Hematopoietic multipotent progenitor cell treated with erythropoietin and hydrocortisone succinate and interleukin-3 and kit ligand, for 17 days (in vitro differentiated cells): ENCODE data around the gene XIRP2.
"Not testable (repeated sequence)": the region's sequence is repeated elsewhere in the genome, so short reads cannot be mapped to it uniquely, and the experiment has no call there.

Experiments
- DNase-seq: peaks from one replicate; pipeline ENCODE4 v3.0.0-alpha.2; 2015; ENCODE audit warnings: low spot score

XIRP2 gene

GRCh38 chr2:166932032-166932431, 43.8 kb downstream of the XIRP2 start:
- no peak for DNase-seq

DNA sequence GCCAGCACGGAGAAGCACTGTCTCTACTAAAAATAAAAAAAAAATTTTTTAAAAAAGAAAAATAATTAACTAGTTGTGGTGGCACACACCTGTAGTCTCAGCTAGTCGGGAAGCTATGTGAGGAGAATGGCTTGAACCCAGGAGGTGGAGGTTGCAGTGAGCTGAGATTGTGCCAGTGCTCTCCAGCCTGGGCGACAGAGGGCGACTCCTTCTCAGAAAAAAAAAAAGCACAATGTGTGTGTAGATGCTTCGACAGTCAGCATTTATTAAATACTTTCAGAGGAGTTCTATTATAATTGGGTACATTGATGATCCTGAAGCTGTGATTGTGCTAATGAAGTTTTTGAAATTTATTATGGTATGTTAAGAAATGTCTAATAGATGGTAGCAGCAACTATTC, 46.5 kb downstream of the XIRP2 start:
- no peak for DNase-seq

- DNase-seq: no peak
Measured at GRCh38 chr2:166942377-166942776, 54.1 kb downstream of the XIRP2 start.

GRCh38 chr2:166944909-166945308, 56.6 kb downstream of the XIRP2 start:
- DNase-seq: no peak

- no peak for DNase-seq
Measured at GRCh38 chr2:166957686-166958085, 69.4 kb downstream of the XIRP2 start.

- no peak for DNase-seq
Measured at GRCh38 chr2:166958986-166959481, 70.8 kb downstream of the XIRP2 start.

GRCh38 chr2:166959556-166959955, 71.3 kb downstream of the XIRP2 start:
- no peak for DNase-seq

- no peak for DNase-seq
Measured at GRCh38 chr2:166960702-166961270, 72.5 kb downstream of the XIRP2 start.

- DNase-seq: no peak
Measured at GRCh38 chr2:166961933-166962332, 73.7 kb downstream of the XIRP2 start.

- DNase-seq: no peak
Measured at GRCh38 chr2:166969486-166969885, 81.2 kb downstream of the XIRP2 start.

- no peak for DNase-seq
Measured at GRCh38 chr2:166972002-166972401, 83.7 kb downstream of the XIRP2 start.

DNA sequence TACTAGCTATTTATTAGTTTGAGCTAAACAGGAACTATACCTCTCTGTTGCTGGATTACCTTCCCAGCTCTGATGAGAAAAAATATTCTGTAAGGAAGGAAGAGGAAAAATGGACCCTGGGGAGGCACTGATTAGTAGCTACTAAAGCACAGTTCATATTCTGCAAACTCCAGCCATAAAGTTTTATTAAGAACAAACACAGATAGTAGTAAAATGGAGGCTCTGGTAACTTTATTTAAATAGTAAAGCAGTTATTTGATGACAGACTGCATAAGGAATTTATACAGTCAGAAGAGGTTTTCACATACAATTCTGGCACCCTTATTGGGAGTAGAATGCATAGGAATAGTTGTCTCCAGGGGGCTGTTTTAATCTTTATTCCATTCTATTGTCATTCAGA, 84.1 kb downstream of the XIRP2 start:
- DNase-seq: no peak

- no peak for DNase-seq
Measured at GRCh38 chr2:166984188-166984587, 95.9 kb downstream of the XIRP2 start.

GRCh38 chr2:166984797-166985196, 96.5 kb downstream of the XIRP2 start:
- no peak for DNase-seq

DNA sequence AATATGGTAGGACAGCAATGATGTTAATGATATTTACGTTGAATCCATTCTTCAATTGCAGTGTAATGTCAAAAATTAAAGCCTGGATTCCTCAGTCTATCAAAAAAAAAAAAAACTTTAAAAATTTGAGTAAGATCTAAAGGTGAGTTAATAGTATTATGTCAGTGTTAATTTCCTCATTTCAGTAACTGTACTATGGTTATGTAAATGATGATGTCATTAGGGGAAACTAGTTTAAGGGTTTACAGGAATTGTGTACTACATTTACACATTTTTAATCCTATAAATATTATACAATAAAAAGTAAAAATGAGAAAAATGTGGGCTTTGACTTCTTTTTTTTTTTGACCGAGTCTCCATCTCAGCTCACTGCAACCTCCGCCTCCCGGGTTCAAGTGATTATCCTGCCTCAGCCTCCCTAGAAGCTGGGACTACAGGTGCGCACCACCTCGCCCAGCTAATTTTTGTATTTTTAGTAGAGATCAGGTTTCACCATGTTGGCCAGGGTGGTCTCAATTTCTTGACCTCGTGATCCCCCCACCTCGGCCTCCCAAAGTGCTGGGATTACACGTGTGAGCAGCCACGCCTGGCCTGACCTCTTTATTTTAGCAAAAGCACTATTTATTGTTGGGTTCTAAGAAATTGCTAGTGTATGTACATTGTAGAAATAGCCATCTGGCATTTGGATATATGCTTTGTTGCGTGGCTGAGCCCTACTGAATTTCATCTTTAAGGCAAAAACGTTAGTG, 106.5 kb downstream of the XIRP2 start:
- no peak for DNase-seq

DNA sequence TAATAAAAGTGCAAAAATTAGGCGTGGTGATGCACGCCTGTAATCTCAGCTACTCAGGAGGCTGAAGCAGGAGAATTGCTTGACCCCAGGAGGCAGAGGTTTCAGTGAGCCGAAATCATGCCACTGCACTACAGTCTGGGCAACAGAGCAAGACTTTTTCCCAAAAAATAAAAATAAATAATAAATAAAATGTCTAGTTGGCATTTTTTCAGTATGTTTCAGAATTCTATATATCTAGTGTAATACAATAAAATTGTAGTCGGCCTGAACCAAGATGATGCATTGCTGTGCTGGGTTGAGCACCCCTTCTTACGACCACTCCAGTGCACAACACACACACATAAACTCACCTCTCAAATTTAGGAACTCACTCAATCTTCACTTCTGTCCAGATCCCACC, 108.2 kb downstream of the XIRP2 start:
- DNase-seq: no peak

- DNase-seq: no peak
Measured at GRCh38 chr2:167001165-167001564, 112.9 kb downstream of the XIRP2 start.

DNA sequence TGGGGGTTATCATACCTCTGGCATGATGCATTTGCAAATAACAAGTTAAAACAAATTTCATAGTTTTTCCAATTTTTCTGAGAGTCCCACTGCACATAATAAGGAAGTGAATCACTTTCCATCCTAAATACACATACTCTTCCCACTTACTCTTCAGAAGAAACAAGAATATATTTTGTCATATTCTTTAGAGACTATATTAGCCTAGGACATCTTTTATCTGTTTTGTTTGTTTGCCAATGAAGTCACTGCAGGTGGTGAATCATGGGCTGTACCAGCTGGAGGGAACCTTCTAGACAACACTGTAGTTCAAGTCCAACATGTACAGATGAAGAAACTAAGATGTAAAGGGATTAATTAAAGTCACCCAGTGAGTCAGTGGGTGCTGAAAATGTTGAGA, 116.8 kb downstream of the XIRP2 start:
- no peak for DNase-seq

DNA sequence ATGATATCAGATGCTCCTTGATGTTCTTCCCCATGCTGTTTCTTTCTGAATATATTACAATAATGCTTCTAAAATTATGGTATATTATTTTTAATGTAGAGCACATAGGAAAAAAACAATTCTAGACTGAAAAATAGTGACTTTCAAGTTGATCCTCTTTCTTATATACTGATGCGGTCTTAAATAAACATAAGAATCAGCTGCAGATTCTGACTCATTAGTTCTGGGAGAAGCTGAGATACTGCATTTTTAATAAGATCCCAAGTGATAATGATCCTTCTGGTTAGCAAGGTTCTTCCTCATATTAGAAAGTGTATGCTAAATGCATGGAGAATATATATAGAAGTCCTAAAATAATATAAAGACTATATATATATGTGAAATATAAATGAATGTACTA, 124.9 kb downstream of the XIRP2 start:
- DNase-seq: no peak

DNA sequence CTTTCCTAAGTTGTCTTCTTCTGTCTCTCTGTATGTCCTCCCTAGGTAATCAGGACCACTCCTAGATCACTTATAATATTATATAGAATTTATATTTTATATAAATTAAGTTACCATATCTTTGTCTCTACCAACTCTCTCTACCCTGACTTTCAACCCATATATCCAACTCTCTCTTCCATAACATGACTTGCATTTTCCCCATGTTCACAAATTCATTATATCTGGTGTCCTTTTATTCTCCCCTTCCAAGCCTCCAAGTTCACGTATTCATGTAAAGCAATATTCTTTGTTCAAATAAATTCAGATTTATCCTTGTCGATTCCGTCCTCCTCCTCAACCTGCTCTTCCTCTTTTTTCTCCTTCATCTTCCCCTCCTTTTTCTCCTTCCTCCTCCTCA, 127.5 kb downstream of the XIRP2 start:
- no peak for DNase-seq

DNA sequence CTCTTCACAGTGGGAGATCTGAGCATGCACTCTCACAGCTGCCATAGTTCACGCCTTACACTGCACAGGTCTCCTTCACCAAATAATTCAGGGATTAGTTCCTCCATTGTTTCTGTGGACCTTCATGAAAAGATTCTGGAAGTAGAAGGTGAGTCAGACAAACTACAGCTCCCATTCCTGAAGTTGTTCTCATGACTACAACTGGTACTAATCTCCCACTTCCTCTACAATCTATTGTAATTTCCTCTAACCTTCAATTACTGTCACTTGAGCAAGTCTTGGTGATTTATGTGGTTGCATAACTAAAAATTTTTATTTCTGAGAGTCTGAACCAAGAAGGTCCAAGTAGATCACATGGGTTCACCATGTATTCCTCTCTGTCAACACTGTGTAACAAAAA, 128.7 kb downstream of the XIRP2 start:
- no peak for DNase-seq

GRCh38 chr2:167018590-167018989, 130.3 kb downstream of the XIRP2 start:
- DNase-seq: no peak

GRCh38 chr2:167028503-167028902, 140.2 kb downstream of the XIRP2 start:
- DNase-seq: no peak

DNA sequence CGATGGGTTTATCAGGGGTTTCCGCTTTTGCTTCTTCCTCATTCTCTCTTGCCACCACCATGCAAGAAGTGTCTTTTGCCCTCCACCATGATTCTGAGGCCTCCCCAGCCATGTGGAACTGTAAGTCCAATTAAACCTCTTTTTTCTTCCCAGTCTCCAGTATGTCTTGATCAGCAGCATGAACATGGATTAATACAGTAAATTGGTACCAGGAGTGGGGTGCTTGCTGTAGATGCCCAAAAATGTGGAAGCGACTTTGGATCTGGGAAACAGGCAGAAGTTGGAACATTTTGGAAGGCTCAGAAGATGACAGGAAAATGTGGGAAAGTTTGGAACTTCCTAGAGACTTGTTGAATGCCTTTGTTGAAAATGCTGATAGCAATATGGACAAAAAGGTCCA, 146.7 kb downstream of the XIRP2 start:
- DNase-seq: not testable (repeated sequence)
